ENCODE data around the gene FOXP1. TPM values are rescaled to one million over a fixed set of nuclear protein-coding genes. Genes with fewer than 3 reads are reported as not detected.

Gene FOXP1
- total and polyA plus RNA-seq, 9 of the 15 experiments (the other 6 are each of a cell fraction or from before 2014, with no cell fraction given) = 7.7 to 34.5 (median 13.7) TPM

GRCh38 chr3:71319771-71320170, 263.8 kb downstream of the FOXP1 start:
- Histone ChIP-seq H3K4me1 (replicated peaks in 1 of 2; ENCODE audit: control insufficient read depth in 2 of 2, insufficient read depth in 2 of 2, low read length in 2 of 2) (no peaks in the 10 kb centered on the region), H3K9me1 (ENCODE audit: control insufficient read depth, insufficient read depth, low read length) (no peaks in the 10 kb centered on the region), H3K27me3 (ENCODE audit: control insufficient read depth in 2 of 2, insufficient read depth in 2 of 2, low read length in 2 of 2) (no peaks in the 10 kb centered on the region), H3K9me3 (replicated peaks; ENCODE audit: control insufficient read depth, insufficient read depth, low read depth, low read length) (no peaks in the 10 kb centered on the region), H3K36me3 (ENCODE audit: control insufficient read depth, insufficient read depth, low read length) (no peaks in the 10 kb centered on the region), H3K27ac (ENCODE audit: extremely low read depth, low read depth, low read length) (no peak overlapping the region), H3K9ac (ENCODE audit: insufficient read depth in 1 of 2, low read depth in 2 of 2, low read length in 2 of 2) (no peak overlapping the region), H3K4me2 (ENCODE audit: insufficient read depth, low read length) (no peak overlapping the region), H3K79me2 (ENCODE audit: control insufficient read depth, insufficient read depth, low read length) (no peaks in the 10 kb centered on the region), H3K4me3 (no peak overlapping the region), H2AFZ (ENCODE audit: low read depth, low read length) (no peak overlapping the region), H4K20me1 (replicated peaks; ENCODE audit: control insufficient read depth, insufficient read depth, low read length) (no peaks in the 10 kb centered on the region)
- no TSS peak for BruUV-seq (replicated peaks)
- intact Hi-C loops (cut with micrococcal nuclease) (no loop called here), in situ Hi-C loops (cut with MboI) (no loop called here)
- ChIA-PET CTCF (ENCODE audit: low intra/inter-chr PET ratio) (no interaction called here), POLR2A (no interaction called here)
- no peak for DNase-seq (ENCODE audit: extremely low read depth in 1 of 4, low spot score in 3 of 4)
- TF ChIP-seq CCAR2 (IDR thresholded peaks at IDR 0.05; ENCODE audit: low read depth, low read length) (no peak), ZNF3 (CRISPR knock-in tag; IDR thresholded peaks at IDR 0.05) (no peak), ZNF134 (CRISPR knock-in tag; conservative IDR thresholded peaks at IDR 0.05) (no peak), TBP (optimal IDR thresholded peaks at IDR 0.05; ENCODE audit: low read depth, low read length) (no peak), RFX5 (IDR thresholded peaks at IDR 0.05; ENCODE audit: low read depth, low read length) (no peak), ZNF174 (CRISPR knock-in tag; IDR thresholded peaks at IDR 0.05) (no peak), MAX (CRISPR knock-in tag; IDR thresholded peaks at IDR 0.05) (no peak), CREB5 (CRISPR knock-in tag; IDR thresholded peaks at IDR 0.05) (no peak)
- no peak for ATAC-seq
- no peak for FAIRE-seq
- 49% methylated on average over 6 of the region's 6 CpGs for WGBS (ENCODE audit: insufficient coverage, low coverage, missing lambda C conversion rate)
